PFSK-1 (cell line): ENCODE results near the gene CEP295NL.

Experiments
- FOXP2 ChIP-seq: optimal IDR thresholded peaks from 2 replicates; pipeline ENCODE3; 2011; ENCODE audit warnings: borderline replicate concordance, control low read depth, inconsistent platforms; ENCODE audit not compliant: insufficient read depth; ENCODE audit errors: extremely low read length, extremely low read depth
- POLR2AphosphoS5 ChIP-seq: IDR thresholded peaks from 2 replicates; pipeline ENCODE4 v1.6.1; 2012; ENCODE audit warnings: low read depth, mild to moderate bottlenecking, control low read depth, low read length, moderate library complexity
- SIN3A ChIP-seq: IDR thresholded peaks from 2 replicates; pipeline ENCODE4 v1.6.1; 2012; ENCODE audit warnings: mild to moderate bottlenecking, low read length, moderate library complexity, borderline replicate concordance; ENCODE audit not compliant: insufficient read depth
- TAF1 ChIP-seq: IDR thresholded peaks from 2 replicates; pipeline ENCODE4 v1.6.1; 2012; ENCODE audit warnings: low read length, control low read depth, borderline replicate concordance; ENCODE audit not compliant: insufficient read depth
- TF ChIP-seq, protein P1 (sequence below), 2 experiments: IDR thresholded peaks; 2 replicates each; pipeline versions ENCODE4 v1.6.1 to v1.8.0; 2011 to 2012; ENCODE audit warnings: low read depth in 2 of 2, low read length in 2 of 2, control low read depth in 1 of 2, inconsistent platforms in 1 of 2, mild to moderate bottlenecking in 1 of 2, moderate library complexity in 1 of 2; ENCODE audit not compliant: insufficient read depth in 1 of 2

CEP295NL gene

DNA sequence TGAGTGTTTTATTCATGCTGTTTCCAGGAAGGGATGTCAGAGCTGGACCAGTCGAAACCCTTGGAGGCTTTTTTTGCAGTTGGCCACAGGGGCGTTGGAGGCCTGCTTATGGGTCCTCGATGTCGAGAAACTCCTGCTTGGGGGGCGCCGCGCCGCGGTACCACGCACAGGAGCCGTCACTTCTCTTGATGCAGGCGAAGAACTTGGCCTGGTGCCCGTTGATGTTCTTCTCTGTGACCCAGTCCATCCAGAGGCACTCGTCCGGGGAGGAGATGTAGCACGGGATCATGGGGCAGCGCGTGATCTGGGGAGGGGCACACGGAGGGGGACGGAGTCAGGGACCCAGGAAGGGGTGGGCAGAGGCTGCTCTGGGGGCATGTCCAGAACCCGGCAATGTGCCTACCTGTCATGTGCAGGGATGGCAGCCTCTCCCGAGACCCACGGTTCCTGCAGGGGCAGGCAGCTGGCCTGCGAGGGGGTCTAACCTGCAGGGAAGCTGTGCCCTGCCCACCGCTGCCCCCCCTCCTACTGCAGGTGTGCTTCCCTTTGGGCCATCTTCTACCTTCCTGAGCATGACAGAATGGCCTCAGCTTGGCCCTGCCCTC lies 47.3 kb downstream of the CEP295NL start:
- TF ChIP-seq FOXP2 (no peak), POLR2AphosphoS5 (no peak), TAF1 (no peak), SIN3A (no peak)
- TF ChIP-seq, protein P1, sequence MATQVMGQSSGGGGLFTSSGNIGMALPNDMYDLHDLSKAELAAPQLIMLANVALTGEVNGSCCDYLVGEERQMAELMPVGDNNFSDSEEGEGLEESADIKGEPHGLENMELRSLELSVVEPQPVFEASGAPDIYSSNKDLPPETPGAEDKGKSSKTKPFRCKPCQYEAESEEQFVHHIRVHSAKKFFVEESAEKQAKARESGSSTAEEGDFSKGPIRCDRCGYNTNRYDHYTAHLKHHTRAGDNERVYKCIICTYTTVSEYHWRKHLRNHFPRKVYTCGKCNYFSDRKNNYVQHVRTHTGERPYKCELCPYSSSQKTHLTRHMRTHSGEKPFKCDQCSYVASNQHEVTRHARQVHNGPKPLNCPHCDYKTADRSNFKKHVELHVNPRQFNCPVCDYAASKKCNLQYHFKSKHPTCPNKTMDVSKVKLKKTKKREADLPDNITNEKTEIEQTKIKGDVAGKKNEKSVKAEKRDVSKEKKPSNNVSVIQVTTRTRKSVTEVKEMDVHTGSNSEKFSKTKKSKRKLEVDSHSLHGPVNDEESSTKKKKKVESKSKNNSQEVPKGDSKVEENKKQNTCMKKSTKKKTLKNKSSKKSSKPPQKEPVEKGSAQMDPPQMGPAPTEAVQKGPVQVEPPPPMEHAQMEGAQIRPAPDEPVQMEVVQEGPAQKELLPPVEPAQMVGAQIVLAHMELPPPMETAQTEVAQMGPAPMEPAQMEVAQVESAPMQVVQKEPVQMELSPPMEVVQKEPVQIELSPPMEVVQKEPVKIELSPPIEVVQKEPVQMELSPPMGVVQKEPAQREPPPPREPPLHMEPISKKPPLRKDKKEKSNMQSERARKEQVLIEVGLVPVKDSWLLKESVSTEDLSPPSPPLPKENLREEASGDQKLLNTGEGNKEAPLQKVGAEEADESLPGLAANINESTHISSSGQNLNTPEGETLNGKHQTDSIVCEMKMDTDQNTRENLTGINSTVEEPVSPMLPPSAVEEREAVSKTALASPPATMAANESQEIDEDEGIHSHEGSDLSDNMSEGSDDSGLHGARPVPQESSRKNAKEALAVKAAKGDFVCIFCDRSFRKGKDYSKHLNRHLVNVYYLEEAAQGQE (IDR thresholded peaks at IDR 0.05; ENCODE audit: insufficient read depth in 1 of 2, low read depth in 2 of 2, low read length in 2 of 2) = no peak

DNA sequence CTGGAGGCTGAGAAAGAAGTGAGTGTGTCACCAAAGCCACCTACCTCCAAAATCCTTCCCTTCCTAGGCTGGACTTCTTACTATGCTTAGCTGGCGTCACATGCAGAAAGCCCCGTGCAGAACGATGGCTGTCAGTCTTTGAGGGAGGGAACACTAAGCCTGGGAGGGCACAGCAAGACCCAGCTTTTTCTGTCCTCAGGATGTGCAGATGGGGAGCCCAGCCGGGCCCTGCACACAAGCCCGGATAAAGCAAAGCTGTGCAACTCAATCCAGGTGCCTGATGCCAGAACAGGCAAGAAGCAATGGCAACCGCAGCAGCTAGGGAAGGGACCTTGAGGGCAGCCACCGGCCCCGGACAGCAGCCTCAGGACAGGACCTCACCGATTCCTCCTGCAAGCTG lies 48.5 kb downstream of the CEP295NL start:
- TF ChIP-seq, protein P1 (IDR thresholded peaks at IDR 0.05; ENCODE audit: insufficient read depth in 1 of 2, low read depth in 2 of 2, low read length in 2 of 2) = no peak
- TF ChIP-seq TAF1 (no peak), SIN3A (no peak), FOXP2 (no peak), POLR2AphosphoS5 (no peak)

DNA sequence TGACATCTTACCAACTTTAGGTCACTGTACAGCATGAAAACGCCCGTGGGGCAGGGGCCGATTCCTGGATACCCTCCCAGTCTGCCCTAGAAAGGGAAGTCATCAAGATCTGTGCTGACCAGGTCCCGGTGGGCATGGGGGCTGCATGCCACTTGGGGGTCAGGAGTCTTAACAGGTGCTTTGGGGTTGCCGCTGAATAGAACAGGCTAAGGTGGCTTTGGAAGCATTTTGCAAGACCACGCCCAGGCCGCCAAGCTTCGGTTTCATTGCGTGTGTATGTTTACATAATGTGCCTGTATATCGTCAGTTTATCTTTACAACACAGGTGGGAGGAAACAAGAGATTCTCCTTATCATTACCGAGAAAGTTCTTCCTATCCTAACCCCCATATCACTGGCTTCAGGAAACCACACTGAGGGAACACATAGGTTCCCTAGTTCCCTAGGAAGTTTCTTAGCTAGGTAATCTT lies 49.0 kb downstream of the CEP295NL start:
- TF ChIP-seq TAF1 (no peak), FOXP2 (no peak), SIN3A (no peak), POLR2AphosphoS5 (no peak)
- TF ChIP-seq, protein P1 (IDR thresholded peaks at IDR 0.05; ENCODE audit: insufficient read depth in 1 of 2, low read depth in 2 of 2, low read length in 2 of 2) = no peak

DNA sequence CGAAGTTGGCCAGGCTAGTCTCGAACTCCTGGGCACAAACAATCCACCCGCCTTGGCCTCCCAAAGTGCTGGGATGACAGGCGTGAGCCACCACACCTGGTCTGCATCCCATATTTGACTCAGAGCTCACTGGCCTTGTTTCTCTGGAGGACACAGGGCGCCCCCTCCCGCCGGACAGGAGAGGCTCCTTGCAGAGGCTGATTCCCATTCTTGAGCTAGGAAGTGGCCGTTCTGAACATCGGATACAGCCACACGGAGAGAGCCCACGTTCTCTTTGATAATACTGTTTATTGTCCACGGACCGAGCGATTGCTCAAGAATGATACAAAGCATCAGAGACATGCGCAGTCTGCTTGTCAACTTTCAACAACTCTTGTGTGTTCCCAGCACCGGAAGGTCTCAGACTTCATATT lies 50.3 kb downstream of the CEP295NL start:
- TF ChIP-seq, protein P1 (IDR thresholded peaks at IDR 0.05; ENCODE audit: insufficient read depth in 1 of 2, low read depth in 2 of 2, low read length in 2 of 2) = no peak
- TF ChIP-seq POLR2AphosphoS5 (no peak), FOXP2 (no peak), TAF1 (no peak), SIN3A (no peak)

DNA sequence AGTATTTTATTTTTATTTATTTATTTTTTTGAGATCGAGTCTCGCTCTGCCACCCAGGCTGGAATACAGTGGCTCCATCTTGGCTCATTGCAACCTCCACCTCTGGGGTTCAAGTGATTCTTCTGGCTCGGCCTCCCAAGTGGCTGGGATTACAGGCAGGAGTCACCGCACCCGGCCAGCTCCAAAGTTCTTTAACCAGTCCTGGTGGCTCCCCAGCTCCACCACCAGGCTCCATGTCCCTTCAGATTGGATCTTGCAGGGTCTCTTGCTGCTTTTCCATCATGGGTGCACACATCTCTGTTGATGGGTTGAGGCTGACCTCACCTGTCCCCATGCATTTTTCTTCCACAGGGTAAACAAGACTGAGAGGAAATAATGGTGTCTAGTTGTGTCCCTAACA lies 54.0 kb downstream of the CEP295NL start:
- TF ChIP-seq POLR2AphosphoS5 = no peak
- no peak for TF ChIP-seq TAF1
- TF ChIP-seq SIN3A = no peak
- TF ChIP-seq FOXP2 = no peak
- TF ChIP-seq, protein P1 (IDR thresholded peaks at IDR 0.05; ENCODE audit: insufficient read depth in 1 of 2, low read depth in 2 of 2, low read length in 2 of 2) = no peak
